ENCODE measurements around the gene KDELR1.

The KDELR1 gene

DNA sequence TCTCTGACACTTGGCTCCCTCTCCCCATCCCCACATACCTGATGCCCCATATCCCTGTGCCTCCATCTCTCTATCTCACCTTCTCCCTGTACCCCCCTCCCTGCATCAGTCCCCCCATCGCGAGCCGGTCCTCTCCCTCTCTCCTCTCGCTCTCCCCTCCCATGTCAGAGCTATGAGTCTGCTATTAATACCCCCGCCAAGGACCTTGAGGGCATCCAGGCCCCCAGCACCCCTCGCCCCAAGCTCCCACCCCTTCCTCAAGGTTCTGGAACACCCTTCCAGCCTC lies 3.8 kb upstream of the KDELR1 start:
- TF ChIP-seq ISL1 (CRISPR knock-in tag; IDR thresholded peaks at IDR 0.05), result no peak
- TF ChIP-seq OSR1 (CRISPR knock-in tag; IDR thresholded peaks at IDR 0.05), result no peak

DNA sequence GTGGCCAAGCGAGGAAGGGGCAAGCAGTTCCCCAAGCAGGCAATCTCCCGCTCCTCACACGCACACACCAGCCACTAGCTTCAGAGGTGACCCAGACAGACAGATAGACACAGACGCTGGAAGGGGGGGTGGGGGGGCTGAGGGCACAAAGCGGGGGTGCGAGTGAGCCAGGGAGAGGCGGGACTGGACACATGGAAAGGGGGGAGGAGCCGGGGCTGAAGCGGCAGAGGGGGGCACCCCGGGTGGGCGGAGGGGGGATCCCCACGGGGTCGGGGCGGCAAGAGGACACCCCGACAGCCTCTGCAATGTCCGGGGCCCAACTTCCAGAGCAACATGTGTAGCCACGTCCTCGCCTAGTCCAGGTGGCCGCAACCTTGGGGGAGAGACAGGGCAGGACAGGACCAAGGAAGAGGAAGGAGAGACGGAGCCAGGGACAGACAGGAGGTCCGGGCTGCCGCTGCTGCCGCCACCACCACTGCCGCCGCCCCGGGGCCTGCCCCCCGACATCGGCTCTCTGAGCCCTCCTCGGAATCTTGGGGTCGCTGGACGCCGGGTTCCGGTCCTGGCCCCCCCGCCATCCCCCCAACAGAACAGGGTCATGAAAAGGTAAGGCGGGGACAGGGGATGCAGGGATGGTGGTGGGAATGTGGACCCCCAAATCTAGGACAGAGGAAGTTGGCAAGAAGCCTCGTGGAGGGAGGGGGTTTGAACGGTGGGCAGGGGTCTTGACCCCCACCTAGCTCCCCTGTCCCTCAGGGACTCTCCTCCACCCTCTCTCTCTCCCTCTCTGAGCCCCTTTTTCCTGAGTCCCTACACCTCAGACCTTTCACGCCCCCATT lies 3.2 kb upstream of the KDELR1 start:
- TF ChIP-seq BACH2 (CRISPR knock-in tag; IDR thresholded peaks at IDR 0.05; ENCODE audit: borderline replicate concordance) (no peak), ZFP3 (CRISPR knock-in tag; IDR thresholded peaks at IDR 0.05) (no peak), TCF4 (CRISPR knock-in tag; IDR thresholded peaks at IDR 0.05; ENCODE audit: borderline replicate concordance) (no peak), ZNF70 (CRISPR knock-in tag; IDR thresholded peaks at IDR 0.05) (no peak), ESRRG (CRISPR knock-in tag; IDR thresholded peaks at IDR 0.05) (no peak), TOX (CRISPR knock-in tag; IDR thresholded peaks at IDR 0.05; ENCODE audit: borderline replicate concordance) (no peak), ARNTL (CRISPR knock-in tag; IDR thresholded peaks at IDR 0.05; ENCODE audit: borderline replicate concordance, low read depth) (no peak)
- TF ChIP-seq, protein P1, sequence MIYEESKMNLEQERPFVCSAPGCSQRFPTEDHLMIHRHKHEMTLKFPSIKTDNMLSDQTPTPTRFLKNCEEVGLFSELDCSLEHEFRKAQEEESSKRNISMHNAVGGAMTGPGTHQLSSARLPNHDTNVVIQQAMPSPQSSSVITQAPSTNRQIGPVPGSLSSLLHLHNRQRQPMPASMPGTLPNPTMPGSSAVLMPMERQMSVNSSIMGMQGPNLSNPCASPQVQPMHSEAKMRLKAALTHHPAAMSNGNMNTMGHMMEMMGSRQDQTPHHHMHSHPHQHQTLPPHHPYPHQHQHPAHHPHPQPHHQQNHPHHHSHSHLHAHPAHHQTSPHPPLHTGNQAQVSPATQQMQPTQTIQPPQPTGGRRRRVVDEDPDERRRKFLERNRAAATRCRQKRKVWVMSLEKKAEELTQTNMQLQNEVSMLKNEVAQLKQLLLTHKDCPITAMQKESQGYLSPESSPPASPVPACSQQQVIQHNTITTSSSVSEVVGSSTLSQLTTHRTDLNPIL (CRISPR knock-in tag; IDR thresholded peaks at IDR 0.05; ENCODE audit: low read depth), result no peak
- peak; percentile 5; the same call in 1 of the 3 replicates for ATAC-seq

More for the DNA sequence above, 3.8 kb upstream of the KDELR1 start:
- ATAC-seq, result no peak

DNA sequence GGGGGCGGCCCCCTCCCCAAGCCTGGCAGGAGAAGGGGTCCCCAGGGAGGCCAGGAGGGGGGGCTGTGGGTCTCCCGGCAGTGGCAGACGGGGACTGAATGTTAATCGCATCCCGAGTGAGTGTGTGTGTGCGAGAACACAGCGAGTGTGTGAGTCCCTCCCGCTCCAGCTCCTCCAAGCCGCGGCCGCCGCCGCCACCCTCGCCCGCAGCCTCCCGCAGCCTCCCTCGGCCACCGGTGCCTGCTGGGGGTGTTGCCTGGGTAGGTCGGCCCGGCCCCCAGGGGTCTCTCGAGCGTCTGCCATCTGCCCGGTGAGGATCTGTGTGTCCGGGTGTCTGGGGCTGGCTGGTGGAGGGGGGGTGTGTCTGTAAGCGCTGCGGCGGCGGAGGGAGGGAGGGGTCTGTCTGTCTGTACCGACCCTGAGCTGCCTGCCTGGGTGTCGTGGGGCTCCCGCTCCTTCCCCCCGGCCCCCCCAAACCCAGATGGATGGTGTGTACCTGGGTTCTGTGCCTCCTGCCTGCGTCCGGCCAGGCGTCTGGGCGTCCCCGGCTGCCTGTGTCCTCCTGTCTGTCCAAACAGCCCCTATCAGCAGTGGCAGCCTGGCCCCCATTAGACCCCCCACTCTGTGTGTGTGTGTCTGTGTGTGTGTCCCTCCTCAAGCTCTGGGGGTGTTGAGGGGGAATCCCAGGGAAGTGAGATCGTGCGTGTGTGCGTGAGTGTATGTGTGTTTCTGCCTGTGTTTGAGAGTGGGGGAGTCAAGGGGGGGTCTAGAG lies 2.4 kb upstream of the KDELR1 start, which contains the start of gene GRIN2D:
TSS of gene GRIN2D (plus strand) at position 110 of the 772 bp plus-strand sequence. CDS start 4,725 bp downstream, outside the sequence.
- ATAC-seq, result peak; percentile 43
- TF ChIP-seq, protein P2, sequence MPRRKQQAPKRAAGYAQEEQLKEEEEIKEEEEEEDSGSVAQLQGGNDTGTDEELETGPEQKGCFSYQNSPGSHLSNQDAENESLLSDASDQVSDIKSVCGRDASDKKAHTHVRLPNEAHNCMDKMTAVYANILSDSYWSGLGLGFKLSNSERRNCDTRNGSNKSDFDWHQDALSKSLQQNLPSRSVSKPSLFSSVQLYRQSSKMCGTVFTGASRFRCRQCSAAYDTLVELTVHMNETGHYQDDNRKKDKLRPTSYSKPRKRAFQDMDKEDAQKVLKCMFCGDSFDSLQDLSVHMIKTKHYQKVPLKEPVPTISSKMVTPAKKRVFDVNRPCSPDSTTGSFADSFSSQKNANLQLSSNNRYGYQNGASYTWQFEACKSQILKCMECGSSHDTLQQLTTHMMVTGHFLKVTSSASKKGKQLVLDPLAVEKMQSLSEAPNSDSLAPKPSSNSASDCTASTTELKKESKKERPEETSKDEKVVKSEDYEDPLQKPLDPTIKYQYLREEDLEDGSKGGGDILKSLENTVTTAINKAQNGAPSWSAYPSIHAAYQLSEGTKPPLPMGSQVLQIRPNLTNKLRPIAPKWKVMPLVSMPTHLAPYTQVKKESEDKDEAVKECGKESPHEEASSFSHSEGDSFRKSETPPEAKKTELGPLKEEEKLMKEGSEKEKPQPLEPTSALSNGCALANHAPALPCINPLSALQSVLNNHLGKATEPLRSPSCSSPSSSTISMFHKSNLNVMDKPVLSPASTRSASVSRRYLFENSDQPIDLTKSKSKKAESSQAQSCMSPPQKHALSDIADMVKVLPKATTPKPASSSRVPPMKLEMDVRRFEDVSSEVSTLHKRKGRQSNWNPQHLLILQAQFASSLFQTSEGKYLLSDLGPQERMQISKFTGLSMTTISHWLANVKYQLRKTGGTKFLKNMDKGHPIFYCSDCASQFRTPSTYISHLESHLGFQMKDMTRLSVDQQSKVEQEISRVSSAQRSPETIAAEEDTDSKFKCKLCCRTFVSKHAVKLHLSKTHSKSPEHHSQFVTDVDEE (CRISPR knock-in tag; IDR thresholded peaks at IDR 0.05), result no peak
- TF ChIP-seq ARNTL (CRISPR knock-in tag; IDR thresholded peaks at IDR 0.05; ENCODE audit: borderline replicate concordance, low read depth), result no peak
- TF ChIP-seq, protein P3, sequence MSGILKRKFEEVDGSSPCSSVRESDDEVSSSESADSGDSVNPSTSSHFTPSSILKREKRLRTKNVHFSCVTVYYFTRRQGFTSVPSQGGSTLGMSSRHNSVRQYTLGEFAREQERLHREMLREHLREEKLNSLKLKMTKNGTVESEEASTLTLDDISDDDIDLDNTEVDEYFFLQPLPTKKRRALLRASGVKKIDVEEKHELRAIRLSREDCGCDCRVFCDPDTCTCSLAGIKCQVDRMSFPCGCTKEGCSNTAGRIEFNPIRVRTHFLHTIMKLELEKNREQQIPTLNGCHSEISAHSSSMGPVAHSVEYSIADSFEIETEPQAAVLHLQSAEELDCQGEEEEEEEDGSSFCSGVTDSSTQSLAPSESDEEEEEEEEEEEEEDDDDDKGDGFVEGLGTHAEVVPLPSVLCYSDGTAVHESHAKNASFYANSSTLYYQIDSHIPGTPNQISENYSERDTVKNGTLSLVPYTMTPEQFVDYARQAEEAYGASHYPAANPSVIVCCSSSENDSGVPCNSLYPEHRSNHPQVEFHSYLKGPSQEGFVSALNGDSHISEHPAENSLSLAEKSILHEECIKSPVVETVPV (CRISPR knock-in tag; IDR thresholded peaks at IDR 0.05), result no peak
- no peak for TF ChIP-seq ZNF8 (CRISPR knock-in tag; IDR thresholded peaks at IDR 0.05)
- TF ChIP-seq ZFP3 (CRISPR knock-in tag; IDR thresholded peaks at IDR 0.05), result no peak
- no peak for TF ChIP-seq ISL1 (CRISPR knock-in tag; IDR thresholded peaks at IDR 0.05)
- TF ChIP-seq PPARA (CRISPR knock-in tag; IDR thresholded peaks at IDR 0.05; ENCODE audit: borderline replicate concordance), result no peak
- TF ChIP-seq ZFP30 (CRISPR knock-in tag; IDR thresholded peaks at IDR 0.05), result no peak
- TF ChIP-seq, protein P4, sequence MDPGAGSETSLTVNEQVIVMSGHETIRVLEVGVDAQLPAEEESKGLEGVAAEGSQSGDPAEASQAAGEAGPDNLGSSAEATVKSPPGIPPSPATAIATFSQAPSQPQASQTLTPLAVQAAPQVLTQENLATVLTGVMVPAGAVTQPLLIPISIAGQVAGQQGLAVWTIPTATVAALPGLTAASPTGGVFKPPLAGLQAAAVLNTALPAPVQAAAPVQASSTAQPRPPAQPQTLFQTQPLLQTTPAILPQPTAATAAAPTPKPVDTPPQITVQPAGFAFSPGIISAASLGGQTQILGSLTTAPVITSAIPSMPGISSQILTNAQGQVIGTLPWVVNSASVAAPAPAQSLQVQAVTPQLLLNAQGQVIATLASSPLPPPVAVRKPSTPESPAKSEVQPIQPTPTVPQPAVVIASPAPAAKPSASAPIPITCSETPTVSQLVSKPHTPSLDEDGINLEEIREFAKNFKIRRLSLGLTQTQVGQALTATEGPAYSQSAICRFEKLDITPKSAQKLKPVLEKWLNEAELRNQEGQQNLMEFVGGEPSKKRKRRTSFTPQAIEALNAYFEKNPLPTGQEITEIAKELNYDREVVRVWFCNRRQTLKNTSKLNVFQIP (CRISPR knock-in tag; IDR thresholded peaks at IDR 0.05; ENCODE audit: borderline replicate concordance, low read depth), result no peak
- no peak for TF ChIP-seq CSDC2 (CRISPR knock-in tag; IDR thresholded peaks at IDR 0.05)
- TF ChIP-seq, protein P1 (CRISPR knock-in tag; IDR thresholded peaks at IDR 0.05; ENCODE audit: low read depth), result no peak
- TF ChIP-seq TOX (CRISPR knock-in tag; IDR thresholded peaks at IDR 0.05; ENCODE audit: borderline replicate concordance), result no peak
- TF ChIP-seq TCF4 (CRISPR knock-in tag; IDR thresholded peaks at IDR 0.05; ENCODE audit: borderline replicate concordance), result no peak
- no peak for TF ChIP-seq ESRRG (CRISPR knock-in tag; IDR thresholded peaks at IDR 0.05)
- TF ChIP-seq ZNF565 (CRISPR knock-in tag; conservative IDR thresholded peaks at IDR 0.05; ENCODE audit: low read depth), result no peak
- TF ChIP-seq SNAI2 (CRISPR knock-in tag; IDR thresholded peaks at IDR 0.05), result no peak
